LNCAP (cell line): Measurements from ENCODE around the gene NUTF2.

Experiments used
- CTCF ChIP-seq: fragments of 450-650 bp; IDR thresholded peaks from 2 replicates; pipeline ENCODE4 v1.5.1; 2017; ENCODE audit warnings: mild to moderate bottlenecking

Gene NUTF2

DNA sequence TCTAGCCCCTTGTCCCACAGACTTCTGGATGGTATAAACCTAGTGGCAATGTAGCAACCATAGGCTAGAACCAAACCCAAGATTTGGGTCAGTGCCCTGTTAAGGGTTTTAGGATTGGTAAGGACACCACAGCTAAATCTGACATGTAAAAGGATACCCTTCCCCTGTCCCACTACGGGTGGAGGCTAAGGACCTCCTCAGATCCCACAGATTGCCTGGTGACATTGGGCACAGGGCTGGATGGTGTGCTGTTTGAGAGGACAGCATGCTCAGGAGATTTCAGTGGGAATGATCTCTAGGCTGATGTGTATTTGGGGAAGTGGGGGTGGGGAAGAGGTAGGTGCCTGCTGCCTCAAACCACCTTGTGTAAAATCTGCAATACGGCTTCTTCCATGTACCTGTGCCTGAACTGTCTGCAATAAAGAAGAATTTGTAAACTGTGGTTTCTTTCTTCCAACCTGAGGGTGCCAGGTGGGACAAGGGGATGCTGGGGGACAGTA lies 25.4 kb downstream of the NUTF2 start:
- TF ChIP-seq CTCF, result no peak

GRCh38 chr16:67872631-67873434 lies 26.1 kb downstream of the NUTF2 start, which contains the start of gene EDC4:
TSS of gene EDC4 (plus strand) at chr16:67873052. CDS start at chr16:67873262, 210 bp downstream.
- no peak for TF ChIP-seq CTCF

DNA sequence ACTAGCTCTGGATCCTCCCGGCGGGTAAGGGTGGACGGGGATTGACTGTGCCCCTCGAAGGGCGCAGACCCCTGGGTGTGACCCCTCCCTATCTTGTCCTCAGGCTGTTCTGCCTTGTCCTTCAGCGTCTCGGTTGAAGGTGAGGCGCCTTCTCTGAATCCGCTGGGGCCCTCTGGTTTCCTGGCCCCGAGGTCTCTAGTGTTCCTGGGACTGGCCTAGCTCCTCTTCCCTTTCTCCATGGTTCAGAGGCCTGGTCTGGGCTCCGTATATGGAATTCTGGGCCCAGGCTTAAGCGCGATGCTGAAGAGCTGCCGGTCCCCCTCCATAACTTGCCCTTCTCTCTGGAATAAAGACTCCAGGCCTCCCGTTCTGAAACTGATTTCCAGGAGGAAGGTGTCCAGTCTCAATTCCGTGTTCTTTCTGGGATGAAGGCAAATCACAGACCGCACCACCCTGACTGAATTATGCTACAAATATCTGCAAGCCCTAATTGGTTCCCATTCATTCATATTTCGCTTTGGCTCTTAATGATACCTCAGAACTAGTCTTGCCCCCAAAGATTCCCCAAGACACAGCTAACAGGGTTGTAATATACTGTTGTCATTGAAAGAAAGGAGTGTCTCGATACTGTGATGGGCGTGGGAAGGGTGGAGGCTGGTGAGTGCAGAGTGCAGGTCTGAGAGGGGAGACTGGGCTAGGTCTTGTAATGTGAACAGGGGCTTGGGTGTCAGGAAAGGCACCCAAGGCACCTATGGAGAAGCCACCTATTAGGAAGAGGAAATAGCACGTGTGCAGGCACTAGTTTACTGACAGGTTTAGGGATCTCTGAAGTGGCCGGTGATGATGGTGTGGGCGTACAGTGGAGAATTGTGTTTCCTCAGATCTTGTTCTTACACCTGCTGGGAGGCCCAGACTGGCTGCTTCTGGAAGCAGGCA lies 27.0 kb downstream of the NUTF2 start:
- TF ChIP-seq CTCF, result no peak

- no peak for TF ChIP-seq CTCF
Observed at GRCh38 chr16:67874372-67874771, 27.6 kb downstream of the NUTF2 start.

DNA sequence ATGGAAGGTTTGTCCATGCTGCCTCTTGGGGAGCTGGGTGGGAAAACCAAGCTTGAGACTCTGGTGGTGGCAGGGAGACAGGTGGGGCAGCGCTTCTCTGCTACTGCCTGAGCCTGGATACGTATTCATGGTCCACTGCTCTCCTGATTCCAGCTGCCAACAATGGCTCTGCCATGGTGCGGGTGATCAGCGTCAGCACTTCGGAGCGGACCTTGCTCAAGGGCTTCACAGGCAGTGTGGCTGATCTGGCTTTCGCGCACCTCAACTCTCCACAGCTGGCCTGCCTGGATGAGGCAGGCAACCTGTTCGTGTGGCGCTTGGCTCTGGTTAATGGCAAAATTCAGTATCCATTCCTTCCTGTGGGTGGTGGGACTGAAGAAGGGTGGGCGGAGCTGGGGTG lies 30.3 kb downstream of the NUTF2 start:
- no peak for TF ChIP-seq CTCF

GRCh38 chr16:67878232-67878631 lies 31.5 kb downstream of the NUTF2 start:
- no peak for TF ChIP-seq CTCF

- TF ChIP-seq CTCF, result no peak
Observed at GRCh38 chr16:67878846-67879245, 32.1 kb downstream of the NUTF2 start.
